HepG2 (cell line): Measurements from ENCODE around the gene CTF1. TPM values are rescaled to one million over a fixed set of nuclear protein-coding genes. Genes with fewer than 3 reads are reported as not detected.

Source experiments
- ARID5B ChIP-seq: IDR thresholded peaks from 2 replicates; pipeline ENCODE4 v1.4.0; 2020; ENCODE audit warnings: mild to moderate bottlenecking, missing genetic modification reagents
- ATF6 ChIP-seq: sonication (generic); formaldehyde crosslinking; conservative IDR thresholded peaks from 2 replicates; pipeline ENCODE4 v1.4.0; 2020; ENCODE audit warnings: missing genetic modification reagents
- CBX1 ChIP-seq: IDR thresholded peaks from one replicate; pipeline ENCODE4 v1.6.1; 2016; ENCODE audit warnings: antibody characterized with exemption, low read depth
- ETV6 ChIP-seq: sonication (generic); formaldehyde crosslinking; conservative IDR thresholded peaks from 2 replicates; pipeline ENCODE4 v1.4.0; 2020; ENCODE audit warnings: missing genetic modification reagents
- GLMP ChIP-seq: sonication (generic); formaldehyde crosslinking; IDR thresholded peaks from 2 replicates; pipeline ENCODE4 v1.9.0; 2021; ENCODE audit warnings: missing genetic modification reagents, mild to moderate bottlenecking, borderline replicate concordance
- HNRNPLL ChIP-seq: fragments of 200-400 bp; formaldehyde crosslinking; IDR thresholded peaks from 2 replicates; pipeline ENCODE4 v1.6.1; 2017; ENCODE audit warnings: mild to moderate bottlenecking, low read depth, low read length; ENCODE audit not compliant: poor library complexity, severe bottlenecking
- KDM6A ChIP-seq: IDR thresholded peaks from 2 replicates; pipeline ENCODE4 v1.6.1; 2016; ENCODE audit warnings: low read depth
- MBD4 ChIP-seq: IDR thresholded peaks from 2 replicates; pipeline ENCODE4 v1.6.1; 2012; ENCODE audit warnings: low read length, inconsistent platforms, borderline replicate concordance
- MEF2D ChIP-seq: sonication (generic); formaldehyde crosslinking; IDR thresholded peaks from 2 replicates; pipeline ENCODE4 v1.5.1; 2020; ENCODE audit warnings: mild to moderate bottlenecking, missing genetic modification reagents
- MLX ChIP-seq: IDR thresholded peaks from 2 replicates; pipeline ENCODE4 v1.6.1; 2016
- NFE2 ChIP-seq: sonication (generic); formaldehyde crosslinking; IDR thresholded peaks from 2 replicates; pipeline ENCODE4 v1.4.0; 2020; ENCODE audit warnings: missing genetic modification reagents
- PAWR ChIP-seq: sonication (generic); formaldehyde crosslinking; IDR thresholded peaks from 2 replicates; pipeline ENCODE4 v1.4.0; 2020; ENCODE audit warnings: missing genetic modification reagents, mild to moderate bottlenecking, borderline replicate concordance
- SAP130 ChIP-seq: IDR thresholded peaks from 2 replicates; pipeline ENCODE4 v1.6.1; 2016; ENCODE audit warnings: low read depth
- TBX3 ChIP-seq: fragments of 450-650 bp; IDR thresholded peaks from 2 replicates; pipeline ENCODE4 v1.6.1; 2017; ENCODE audit warnings: antibody characterized with exemption, mild to moderate bottlenecking, inconsistent platforms, borderline replicate concordance
- U2AF1 ChIP-seq: fragments of 200-400 bp; formaldehyde crosslinking; optimal IDR thresholded peaks from 2 replicates; pipeline ENCODE3; 2017; ENCODE audit warnings: mild to moderate bottlenecking, low read depth, low read length
- ZMYM3 ChIP-seq: sonication (generic); formaldehyde crosslinking; IDR thresholded peaks from 2 replicates; pipeline ENCODE4 v1.5.1; 2020; ENCODE audit warnings: mild to moderate bottlenecking, missing genetic modification reagents
- ZNF235 ChIP-seq: sonication (generic); formaldehyde crosslinking; IDR thresholded peaks from 2 replicates; pipeline ENCODE4 v1.8.1; 2023; ENCODE audit warnings: mild to moderate bottlenecking, missing genetic modification reagents, borderline replicate concordance
- ZNF260 ChIP-seq: sonication (generic); formaldehyde crosslinking; IDR thresholded peaks from 2 replicates; pipeline ENCODE4 v1.4.0; 2020; ENCODE audit warnings: missing genetic modification reagents, low read depth, mild to moderate bottlenecking, borderline replicate concordance
- ZNF276 ChIP-seq: sonication (generic); formaldehyde crosslinking; IDR thresholded peaks from 2 replicates; pipeline ENCODE4 v1.4.0; 2020; ENCODE audit warnings: mild to moderate bottlenecking, low read depth, missing genetic modification reagents
- ZNF720 ChIP-seq: sonication (generic); formaldehyde crosslinking; IDR thresholded peaks from 2 replicates; pipeline ENCODE4 v1.4.0; 2020; ENCODE audit warnings: missing genetic modification reagents
- polyA plus RNA-seq, 8 experiments: library from polyadenylated mRNA; depleted of rRNA in 3 of 8; stranded (reverse) in 7 of 8; unstranded in 1 of 8; fragments of >200 nt; fragmentation: Illumina TruSeq in 4 of 8; extraction: Trizol in 4 of 8; gene quantifications; 2 replicates each; pipeline versions ENCODE4 v1.2.1 to v1.2.3, GENCODE V29; 2011 to 2016; ENCODE audit warnings: low read depth in 4 of 8, missing spikeins in 1 of 8, mixed read lengths in 1 of 8; ENCODE audit not compliant: insufficient read depth in 1 of 8
- total RNA-seq, 5 experiments: library from RNA; depleted of rRNA; stranded (reverse); fragments of >200 nt; fragmentation: Illumina TruSeq; extraction: Trizol; gene quantifications; 2 replicates each; pipeline ENCODE4 v1.2.3, GENCODE V29; 2016; ENCODE audit warnings: low read depth in 1 of 5

CTF1 gene
- total and polyA plus RNA-seq, 2 of the 13 experiments (the other 11 are each of a cell fraction or from before 2014, with no cell fraction given) = 0.13 to 1.8 TPM

- TF ChIP-seq ETV6 (no peak), GLMP (CRISPR knock-in tag) (no peak), CBX1 (no peak), TBX3 (no peak), ARID5B (CRISPR knock-in tag) (peak; percentile 80), HNRNPLL (peak; percentile 25), ZNF720 (CRISPR knock-in tag) (no peak), ZNF260 (CRISPR knock-in tag) (no peak), KDM6A (CRISPR knock-in tag) (peak; percentile 51; the same call in 1 of the 2 replicates), PAWR (CRISPR knock-in tag) (0 out of 2 replicates have a peak, but pooled peaks have one; percentile 69), ZNF235 (peak; percentile 43; the same call in 1 of the 2 replicates), ZMYM3 (CRISPR knock-in tag) (peak; percentile 78), MLX (peak; percentile 53; the same call in 1 of the 2 replicates), SAP130 (CRISPR knock-in tag) (peak; percentile 99), MEF2D (CRISPR knock-in tag) (peak; percentile 83), ZNF276 (peak; percentile 89; the same call in 1 of the 2 replicates), U2AF1 (no peak), ATF6 (peak; percentile 95), NFE2 (CRISPR knock-in tag) (no peak), MBD4 (no peak)
Measured at GRCh38 chr16:30949650-30950515, 53.5 kb downstream of the CTF1 start (continued).
